Neural progenitor cell (in vitro differentiated cells): ENCODE results near the gene MKRN3. TPM values are rescaled to one million over a fixed set of nuclear protein-coding genes. Genes with fewer than 3 reads are reported as not detected.

Source experiments
- microRNA counts: library from miRNA; unstranded; fragments of <30 nt; microRNA quantifications from one replicate; lab custom pipeline; 2016
- microRNA-seq: library from miRNA; unstranded; fragments of <30 nt; microRNA quantifications from one replicate; pipeline ENCODE4, GENCODE V29; 2016
- small RNA-seq: library from RNA; depleted of rRNA; stranded (forward); fragments of <200 nt; gene quantifications from one replicate; pipeline ENCODE3, GENCODE V24; 2015
- total RNA-seq: library from RNA; depleted of rRNA; stranded (reverse); fragments of >200 nt; gene quantifications from 2 replicates; pipeline ENCODE4 v1.2.3, GENCODE V29; 2015; ENCODE audit warnings: low replicate concordance

MKRN3 gene
- total RNA-seq, 1 donor from 2014 or later: not detected

MicroRNAs encoded within 50 kb of the gene (microRNA counts, 767-probe panel; counts per million panel counts)
- 460 counts per million, percentile 90 among the panel's probes with 10 or more counts for microRNA hsa-miR-4508 (lab: Ali Mortazavi, UCI)

Small RNAs within 50 kb of the gene (microRNA-seq; reads per million reads assigned to microRNA genes)
- gene MIR4508: not detected

Small RNAs within 50 kb of the gene (small RNA-seq; reads per million reads assigned to genes)
- not detected for gene MIR4508

Other genes with a start within 250 kb of the MKRN3 start
- gene GOLGA6L26, start 231.5 kb upstream of the MKRN3 start, total RNA-seq: not detected in 2 replicates
- gene GOLGA8S, start 210.9 kb upstream of the MKRN3 start, total RNA-seq: not detected in 2 replicates
- gene GOLGA6L2, start 118.4 kb upstream of the MKRN3 start, total RNA-seq: not detected in 2 replicates
- gene MAGEL2, start 82.2 kb downstream of the MKRN3 start, total RNA-seq: 2.5 and 2.6 TPM in 2 replicates
- gene NDN, start 121.6 kb downstream of the MKRN3 start, total RNA-seq: 70.9 and 89.2 TPM in 2 replicates